GM18858 (cell line): Measurements from ENCODE around the gene CPT1B.
"Not testable (repeated sequence)": the region's sequence is repeated elsewhere in the genome, so short reads cannot be mapped to it uniquely, and the experiment has no call there.

ENCODE experiments used
- ATAC-seq: cut with Tn5 transposase; IDR thresholded peaks from one replicate; pipeline ENCODE4 v1.9.1; 2021; ENCODE audit not compliant: unreplicated experiment

The CPT1B gene

GRCh38 chr22:50547263-50547985 is 30.8 kb downstream of the CPT1B start:
- no peak for ATAC-seq

- ATAC-seq: no peak
Observed at GRCh38 chr22:50546326-50547262, 31.6 kb downstream of the CPT1B start.

GRCh38 chr22:50545522-50546325 is 32.5 kb downstream of the CPT1B start, which contains the start of gene KLHDC7B:
Gene KLHDC7B (plus strand): TSS chr22:50545899. CDS start chr22:50546244, 345 bp downstream.
- ATAC-seq: no peak

- no peak for ATAC-seq
Observed at GRCh38 chr22:50544746-50545253, 33.4 kb downstream of the CPT1B start.

GRCh38 chr22:50544078-50544745 is 34.0 kb downstream of the CPT1B start:
- no peak for ATAC-seq

- ATAC-seq: no peak
Observed at GRCh38 chr22:50542416-50542927, 35.8 kb downstream of the CPT1B start.

GRCh38 chr22:50541667-50542026 is 36.6 kb downstream of the CPT1B start:
- not testable (repeated sequence) for ATAC-seq

GRCh38 chr22:50540381-50540780 is 37.8 kb downstream of the CPT1B start:
- no peak for ATAC-seq

- ATAC-seq: no peak
Observed at GRCh38 chr22:50537765-50538164, 40.5 kb downstream of the CPT1B start.

- ATAC-seq: no peak
Observed at GRCh38 chr22:50536226-50536625, 42.0 kb downstream of the CPT1B start.

- no peak for ATAC-seq
Observed at GRCh38 chr22:50535113-50535512, 43.1 kb downstream of the CPT1B start.

- ATAC-seq: not testable (repeated sequence)
Observed at GRCh38 chr22:50533856-50534711, 44.1 kb downstream of the CPT1B start.

GRCh38 chr22:50532824-50533796 is 45.1 kb downstream of the CPT1B start:
- ATAC-seq: no peak

- no peak for ATAC-seq
Observed at GRCh38 chr22:50531962-50532674, 46.1 kb downstream of the CPT1B start.

- ATAC-seq: no peak
Observed at GRCh38 chr22:50531546-50531961, 46.7 kb downstream of the CPT1B start.

GRCh38 chr22:50530877-50531545 is 47.2 kb downstream of the CPT1B start:
- ATAC-seq: no peak

GRCh38 chr22:50530580-50530876 is 47.7 kb downstream of the CPT1B start:
- no peak for ATAC-seq
